ENCODE measurements around the gene TBC1D22A. TPM values are rescaled to one million over a fixed set of nuclear protein-coding genes. Genes with fewer than 3 reads are reported as not detected.

TBC1D22A gene
- total and polyA plus RNA-seq, 2 experiments from 2014 or later = 9.6 to 13.3 TPM

- peaks cover 15% of the 10 kb centered on the region for H3K27me3 Mint-ChIP-seq (ENCODE audit: insufficient read depth, low read depth, poor library complexity)
- Histone ChIP-seq H3K27ac (ENCODE audit: low read depth) (no peak overlapping the region), H3K9me2 (ENCODE audit: insufficient read depth) (no peaks in the 10 kb centered on the region)
Observed at GRCh38 chr22:46752286-46752987, 10.0 kb upstream of the TBC1D22A start.

More at GRCh38 chr22:46752286-46752987, 10.0 kb upstream of the TBC1D22A start:
- Histone ChIP-seq H3K4me2 (no peak overlapping the region), H3K4me1 (ENCODE audit: insufficient read depth) (no peaks in the 10 kb centered on the region), H2AFZ (no peak overlapping the region), H3K27me3 (ENCODE audit: insufficient read depth) (no peaks in the 10 kb centered on the region), H3K4me3 (no peak overlapping the region), H4K20me1 (replicated peaks; ENCODE audit: insufficient read depth) (no peaks in the 10 kb centered on the region), H3K79me2 (replicated peaks; ENCODE audit: insufficient read depth) (no peaks in the 10 kb centered on the region), H3F3A (replicated peaks; ENCODE audit: low read depth) (no peaks in the 10 kb centered on the region), H3K36me3 (ENCODE audit: insufficient read depth) (peaks cover 5% of the 10 kb centered on the region)
- H3K4me1 Mint-ChIP-seq = no peaks in the 10 kb centered on the region; the same call in 2 of the 3 replicates
- peaks cover 38% of the 10 kb centered on the region for H3K9me3 Mint-ChIP-seq
- no peak overlapping the region for H3K4me3 Mint-ChIP-seq
- ATAC-seq (no peak), DNase-seq (ENCODE audit: low spot score) (no peak)
- H3K27ac Mint-ChIP-seq = no peak overlapping the region
- TF ChIP-seq ETS1 (IDR thresholded peaks at IDR 0.05) (no peak), ZNF331 (CRISPR knock-in tag; IDR thresholded peaks at IDR 0.05; ENCODE audit: low read depth) (no peak), POLR2AphosphoS5 (IDR thresholded peaks at IDR 0.05; ENCODE audit: low read depth) (no peak), JUNB (IDR thresholded peaks at IDR 0.05; ENCODE audit: unreplicated experiment) (no peak), CTCF (conservative IDR thresholded peaks at IDR 0.05; ENCODE audit: low read depth in 2 of 2) (no peak), REST (IDR thresholded peaks at IDR 0.05; ENCODE audit: unreplicated experiment) (no peak), CREB1 (CRISPR knock-in tag; IDR thresholded peaks at IDR 0.05; ENCODE audit: low read depth) (no peak), ZNF462 (CRISPR knock-in tag; IDR thresholded peaks at IDR 0.05) (no peak), ZNF114 (CRISPR knock-in tag; IDR thresholded peaks at IDR 0.05) (no peak), NANOG (IDR thresholded peaks at IDR 0.05; ENCODE audit: borderline replicate concordance) (no peak), STAT1 (IDR thresholded peaks at IDR 0.05; ENCODE audit: unreplicated experiment) (no peak), EZH2 (IDR thresholded peaks at IDR 0.05; ENCODE audit: low read depth, unreplicated experiment) (no peak), EZH2phosphoT487 (IDR thresholded peaks at IDR 0.05; ENCODE audit: unreplicated experiment) (no peak)
- H3K36me3 Mint-ChIP-seq (ENCODE audit: low read depth) = peaks cover 26% of the 10 kb centered on the region
